A673 (cell line): ENCODE data around the gene CCDC88B. TPM values are rescaled to one million over a fixed set of nuclear protein-coding genes. Genes with fewer than 3 reads are reported as not detected.

ENCODE experiments used
- BruUV-seq: library from RNA; stranded (reverse); fragments of 400-500 nt; replicated peaks from 2 replicates; lab custom pipeline; 2021; lab: Mats Ljungman, UMichigan
- CTCF ChIA-PET: fragments of 300-600 bp; sonication (Branson Sonifier 250); formaldehyde crosslinking; loops from one replicate; lab custom pipeline; 2022; ENCODE audit warnings: antibody characterized with exemption; lab: Charles Lee
- POLR2A ChIA-PET: fragments of 300-600 bp; sonication (Branson Sonifier 250); formaldehyde crosslinking; loops from one replicate; lab custom pipeline; 2022; ENCODE audit warnings: antibody characterized with exemption; ENCODE audit not compliant: low non-redundant PET; lab: Charles Lee
- DNase-seq: peaks from one replicate; pipeline ENCODE4 v3.0.0-alpha.2; 2015; ENCODE audit warnings: low spot score
- H3K27ac ChIP-seq: fragments of 200-600 bp; sonication (generic); 2 replicates; pipeline ENCODE4 v1.5.1; 2016; ENCODE audit warnings: mixed run types, low read depth, mild to moderate bottlenecking, mixed read lengths, antibody characterized with exemption, low read length; ENCODE audit not compliant: poor library complexity, severe bottlenecking
- H3K27me3 ChIP-seq: fragments of 200-600 bp; sonication (generic); replicated peaks from 2 replicates; pipeline ENCODE4 v1.6.1; 2017; ENCODE audit warnings: mixed run types, low read depth, mild to moderate bottlenecking, mixed read lengths, antibody characterized with exemption, low read length; ENCODE audit not compliant: insufficient read depth, poor library complexity
- H3K36me3 ChIP-seq: fragments of 200-600 bp; sonication (generic); 2 replicates; pipeline ENCODE4 v1.6.1; 2016; ENCODE audit warnings: mixed run types, mild to moderate bottlenecking, mixed read lengths, antibody characterized with exemption, low read length; ENCODE audit not compliant: insufficient read depth, poor library complexity, severe bottlenecking
- H3K4me1 ChIP-seq: fragments of 200-600 bp; sonication (generic); 2 replicates; pipeline ENCODE4 v1.6.1; 2017; ENCODE audit warnings: mixed run types, mild to moderate bottlenecking, mixed read lengths, antibody characterized with exemption, low read length; ENCODE audit not compliant: insufficient read depth, poor library complexity, severe bottlenecking
- H3K4me3 ChIP-seq: fragments of 200-600 bp; sonication (generic); 2 replicates; pipeline ENCODE4 v1.5.1; 2016; ENCODE audit warnings: low read depth, mixed run types, mild to moderate bottlenecking, mixed read lengths, low read length; ENCODE audit not compliant: poor library complexity, severe bottlenecking
- H3K9me3 ChIP-seq: fragments of 200-600 bp; sonication (generic); 2 replicates; pipeline ENCODE4 v1.6.1; 2016; ENCODE audit warnings: mixed run types, low read depth, mild to moderate bottlenecking, mixed read lengths, antibody characterized with exemption, low read length; ENCODE audit not compliant: poor library complexity, severe bottlenecking
- CTCF ChIP-seq: fragments of 300-800, 200-600 bp; sonication (generic); conservative IDR thresholded peaks from 2 replicates; pipeline ENCODE4 v1.5.1; 2017; ENCODE audit warnings: low read depth, mild to moderate bottlenecking, antibody characterized with exemption, low read length, moderate library complexity, mixed read lengths
- EZH2 ChIP-seq: fragments of 200-600 bp; sonication (generic); IDR thresholded peaks from 2 replicates; pipeline ENCODE4 v1.6.1; 2017; ENCODE audit warnings: borderline replicate concordance, low read depth, mild to moderate bottlenecking, mixed read lengths, antibody characterized with exemption, low read length; ENCODE audit not compliant: poor library complexity, severe bottlenecking
- intact Hi-C: fragments of 100-400 bp; cut with micrococcal nuclease; formaldehyde crosslinking; loops from one replicate; pipeline ENCODE4 v1.10.0; 2022; ENCODE audit not compliant: unreplicated experiment
- total RNA-seq: library from RNA; stranded (reverse); gene quantifications from 2 replicates; pipeline ENCODE4 v1.2.3, GENCODE V29; 2021

The CCDC88B gene
- total RNA-seq, 1 experiment from 2014 or later = 0.47 TPM

DNA sequence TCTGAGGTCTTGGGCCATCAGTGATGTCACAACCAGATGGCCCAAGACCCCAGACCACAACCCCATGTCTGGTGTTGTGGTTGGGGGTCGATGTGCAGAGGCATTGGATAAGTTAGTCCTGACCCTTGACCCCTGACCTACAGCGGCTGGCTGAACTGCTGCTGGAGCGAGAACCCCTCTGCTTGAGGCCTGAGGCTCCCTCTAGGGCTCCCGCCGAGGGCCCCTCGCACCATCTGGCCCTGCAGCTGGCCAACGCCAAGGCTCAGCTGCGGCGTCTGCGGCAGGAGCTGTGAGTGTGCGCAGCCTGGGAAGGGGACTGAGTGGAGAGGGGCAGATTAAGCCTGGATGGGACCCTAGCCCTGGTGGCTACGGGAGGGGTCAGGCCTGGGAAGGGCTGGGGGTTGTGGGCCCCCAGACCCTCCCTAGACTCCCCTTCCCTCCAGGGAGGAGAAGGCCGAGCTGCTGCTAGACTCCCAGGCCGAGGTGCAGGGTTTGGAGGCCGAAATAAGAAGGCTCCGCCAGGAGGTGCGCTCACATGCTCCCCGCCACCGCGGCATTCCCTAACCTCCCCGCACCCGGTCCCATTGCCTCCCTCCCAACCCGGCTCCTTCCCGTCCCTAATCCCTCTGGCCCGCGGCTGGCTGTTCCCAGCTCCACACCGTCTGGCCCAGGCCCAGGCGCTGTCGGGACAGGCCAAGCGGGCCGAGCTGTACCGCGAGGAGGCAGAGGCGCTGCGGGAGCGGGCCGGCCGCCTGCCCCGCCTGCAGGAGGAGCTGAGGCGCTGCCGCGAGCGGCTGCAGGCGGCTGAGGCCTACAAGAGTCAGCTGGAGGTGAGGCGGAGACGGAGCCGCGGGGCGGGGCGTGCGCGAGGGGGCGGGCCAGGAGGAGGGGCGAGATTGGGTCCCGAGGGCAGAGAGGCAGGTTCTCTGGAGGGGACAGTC, 2.1 kb downstream of the CCDC88B start:
- Histone ChIP-seq H3K9me3 (no peaks in the 10 kb centered on the region), H3K27me3 (no peaks in the 10 kb centered on the region), H3K27ac (peak overlapping the region; percentile 70), H3K36me3 (no peaks in the 10 kb centered on the region), H3K4me3 (peak overlapping the region; percentile 38), H3K4me1 (no peaks in the 10 kb centered on the region)
- peak; percentile 93 for DNase-seq
- TF ChIP-seq CTCF (peak; percentile 57), EZH2 (no peak)
- ChIA-PET POLR2A (interaction anchor here (0.6 kb wide), 1 partner anchor 96 kb away, joined by 4 read pairs; no protein-coding TSS in a partner anchor), CTCF (interaction anchor here (1.0 to 2.2 kb wide), 7 partner anchors 10 to 138 kb away, joined by 3 to 25 read pairs (median 9); partner anchors contain the start of genes PRDX5 and TRMT112)
- BruUV-seq = no TSS peak
- intact Hi-C loops = no loop called here

DNA sequence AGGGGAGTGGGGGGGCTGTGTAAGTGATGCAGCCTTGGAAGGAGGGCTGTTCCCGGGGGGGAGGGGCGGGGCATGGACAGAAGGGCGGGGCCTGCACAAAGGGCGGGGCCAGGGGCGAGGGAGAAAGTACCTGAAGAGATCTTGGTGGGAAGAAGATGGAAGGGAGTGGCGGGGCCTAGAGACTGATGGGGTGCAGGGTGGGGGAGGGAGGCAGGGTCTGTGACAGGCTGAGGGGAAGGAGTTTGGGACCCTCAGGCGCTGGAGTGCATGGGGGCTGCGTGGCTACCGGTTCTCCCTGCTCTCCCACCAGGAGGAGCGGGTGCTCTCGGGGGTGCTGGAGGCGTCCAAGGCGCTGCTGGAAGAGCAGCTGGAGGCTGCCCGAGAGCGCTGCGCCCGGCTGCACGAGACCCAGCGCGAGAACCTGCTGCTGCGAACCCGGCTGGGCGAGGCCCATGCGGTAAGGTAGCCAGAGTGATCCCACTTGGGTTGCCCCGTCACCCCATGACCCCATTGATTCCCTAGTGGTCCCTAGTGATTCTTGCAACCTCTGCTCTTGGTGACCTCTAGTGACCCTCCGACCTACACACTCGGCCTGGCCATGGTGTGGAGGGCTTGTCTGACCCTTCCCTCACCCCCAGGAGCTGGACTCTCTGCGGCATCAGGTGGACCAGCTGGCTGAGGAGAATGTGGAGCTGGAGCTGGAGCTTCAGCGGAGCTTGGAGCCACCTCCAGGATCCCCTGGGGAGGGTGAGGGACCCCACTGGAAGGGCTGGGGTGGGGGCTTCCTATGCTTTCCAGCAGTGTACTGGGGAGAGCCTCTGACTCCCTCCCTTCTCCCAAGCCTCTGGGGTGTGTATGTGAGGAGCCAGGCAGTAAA, 3.1 kb downstream of the CCDC88B start:
- BruUV-seq = no TSS peak
- H3K9me3 ChIP-seq = no peaks in the 10 kb centered on the region
- no peaks in the 10 kb centered on the region for H3K36me3 ChIP-seq
- H3K27ac ChIP-seq = no peak overlapping the region
- no peaks in the 10 kb centered on the region for H3K4me1 ChIP-seq
- POLR2A ChIA-PET = no interaction called here
- H3K4me3 ChIP-seq = peak overlapping the region; percentile 38
- TF ChIP-seq CTCF (no peak), EZH2 (no peak)
- no peak for DNase-seq
- no peaks in the 10 kb centered on the region for H3K27me3 ChIP-seq
- intact Hi-C loops = no loop called here
- CTCF ChIA-PET = interaction anchor here (0.7 to 2.2 kb wide), 7 partner anchors 10 to 309 kb away, joined by 5 to 25 read pairs (median 9); partner anchors contain the start of genes PRDX5 and TRMT112
